ENCODE results near the gene R3HDM1. TPM values are rescaled to one million over a fixed set of nuclear protein-coding genes. Genes with fewer than 3 reads are reported as not detected.
"Not testable (repeated sequence)": the region's sequence is repeated elsewhere in the genome, so short reads cannot be mapped to it uniquely, and the experiment has no call there.

The R3HDM1 gene
- polyA plus RNA-seq, 2 of the 4 experiments (the other 2 are of a cell fraction) = 27.6 to 63.3 TPM

GRCh38 chr2:135629520-135629919 lies 98.2 kb downstream of the R3HDM1 start:
- Histone ChIP-seq H3K27ac (no peak overlapping the region), H3K4me2 (no peak overlapping the region), H3K4me1 (no peaks in the 10 kb centered on the region), H3K4me3 (no peak overlapping the region), H3K9me3 (no peaks in the 10 kb centered on the region)
- CTCF ChIA-PET = no interaction called here
- ATAC-seq (no peak), DNase-seq (ENCODE audit: low read depth in 1 of 2, low spot score in 1 of 2) (no peak), FAIRE-seq (no peak)
- TF ChIP-seq POLR2A (IDR thresholded peaks at IDR 0.05; ENCODE audit: low read length) (no peak), KDM5A (IDR thresholded peaks at IDR 0.05) (no peak)
- POLR2A ChIA-PET = no interaction called here

GRCh38 chr2:135630034-135630433 lies 98.8 kb downstream of the R3HDM1 start:
- H3K27ac ChIP-seq; DNase-seq (ENCODE audit: low read depth in 1 of 2, low spot score in 1 of 2); H3K4me2 ChIP-seq; FAIRE-seq; H3K4me3 ChIP-seq; H3K9me3 ChIP-seq; POLR2A ChIA-PET; ATAC-seq; H3K4me1 ChIP-seq; CTCF ChIA-PET: not testable (repeated sequence)
- WGBS (ENCODE audit: missing lambda C conversion rate) = 89% methylated on average over 8 of the region's 8 CpGs

- FAIRE-seq = no peak
- no peak for ATAC-seq
- no peak for TF ChIP-seq TFCP2L1 (CRISPR knock-in tag; IDR thresholded peaks at IDR 0.05)
- TF ChIP-seq ZNF302 (CRISPR knock-in tag; IDR thresholded peaks at IDR 0.05) = no peak
- TF ChIP-seq PHF8 (IDR thresholded peaks at IDR 0.05; ENCODE audit: borderline replicate concordance, low read depth) = no peak
- TF ChIP-seq HMGXB4 (CRISPR knock-in tag; IDR thresholded peaks at IDR 0.05; ENCODE audit: borderline replicate concordance) = no peak
- no peak for TF ChIP-seq NR3C1 (IDR thresholded peaks at IDR 0.05)
- no peak for TF ChIP-seq CBX2 (IDR thresholded peaks at IDR 0.05; ENCODE audit: borderline replicate concordance, low read depth)
- TF ChIP-seq GATA3 (IDR thresholded peaks at IDR 0.05; ENCODE audit: borderline replicate concordance) = no peak
- TF ChIP-seq RFX5 (IDR thresholded peaks at IDR 0.05) = no peak
- TF ChIP-seq RAD21 (conservative IDR thresholded peaks at IDR 0.05 in 1 of 2, IDR thresholded peaks at IDR 0.05 in 1 of 2) = no peak
- TF ChIP-seq USF2 (IDR thresholded peaks at IDR 0.05) = no peak
- no peak for TF ChIP-seq REST (IDR thresholded peaks at IDR 0.05)
- no peak for TF ChIP-seq POLR2A (IDR thresholded peaks at IDR 0.05; ENCODE audit: low read length)
- no peak for TF ChIP-seq JUN (IDR thresholded peaks at IDR 0.05)
- TF ChIP-seq MAX (IDR thresholded peaks at IDR 0.05) = no peak
- no peak for TF ChIP-seq CTCF (IDR thresholded peaks at IDR 0.05)
- no peak for TF ChIP-seq E2F6 (IDR thresholded peaks at IDR 0.05; ENCODE audit: borderline replicate concordance, low read depth)
- TF ChIP-seq FOXS1 (CRISPR knock-in tag; IDR thresholded peaks at IDR 0.05) = no peak
- TF ChIP-seq CHD2 (IDR thresholded peaks at IDR 0.05; ENCODE audit: low read length, partially characterized antibody) = no peak
- no peak for TF ChIP-seq NPAS2 (CRISPR knock-in tag; IDR thresholded peaks at IDR 0.05; ENCODE audit: borderline replicate concordance)
- Histone ChIP-seq H3K4me3 (no peak overlapping the region), H3K9me3 (no peaks in the 10 kb centered on the region), H3K27ac (no peak overlapping the region), H3K4me1 (no peaks in the 10 kb centered on the region), H3K4me2 (no peak overlapping the region)
- 53% methylated on average over 1 of the region's 1 CpG for WGBS (ENCODE audit: missing lambda C conversion rate)
- ChIA-PET CTCF (no interaction called here), POLR2A (no interaction called here)
- no peak for DNase-seq (ENCODE audit: low read depth in 1 of 2, low spot score in 1 of 2)
Observed at GRCh38 chr2:135630488-135630887, 99.2 kb downstream of the R3HDM1 start.

Measured in A549 (cell line).